GM23248 (cell line): ENCODE results near the gene ENG. TPM values are rescaled to one million over a fixed set of nuclear protein-coding genes. Genes with fewer than 3 reads are reported as not detected.

Source experiments
- DNase-seq: peaks from one replicate; pipeline ENCODE4 v3.0.0-alpha.2; 2015
- H2AFZ ChIP-seq: fragments of 200-600 bp; sonication (generic); 2 replicates; pipeline ENCODE4 v1.6.1; 2016; ENCODE audit warnings: antibody characterized with exemption
- H3F3A ChIP-seq: fragments of 200-600 bp; sonication (generic); 2 replicates; pipeline ENCODE4 v1.6.1; 2016; ENCODE audit warnings: mild to moderate bottlenecking, antibody characterized with exemption, mixed run types; ENCODE audit not compliant: insufficient read depth
- H3K27ac ChIP-seq: fragments of 200-600 bp; sonication (generic); 2 replicates; pipeline ENCODE4 v1.5.1; 2016; ENCODE audit warnings: mild to moderate bottlenecking
- H3K27me3 ChIP-seq: fragments of 200-600 bp; sonication (generic); replicated peaks from 2 replicates; pipeline ENCODE4 v1.6.1; 2016; ENCODE audit warnings: mild to moderate bottlenecking; ENCODE audit not compliant: insufficient read depth
- H3K36me3 ChIP-seq: fragments of 200-600 bp; sonication (generic); 2 replicates; pipeline ENCODE4 v1.6.1; 2016; ENCODE audit warnings: low read depth, mild to moderate bottlenecking
- H3K4me1 ChIP-seq: fragments of 200-600 bp; sonication (generic); 2 replicates; pipeline ENCODE4 v1.6.1; 2016; ENCODE audit warnings: mild to moderate bottlenecking; ENCODE audit not compliant: insufficient read depth
- H3K4me2 ChIP-seq: fragments of 200-600 bp; sonication (generic); one replicate; pipeline ENCODE4 v1.6.1; 2016; ENCODE audit warnings: mild to moderate bottlenecking; ENCODE audit not compliant: unreplicated experiment
- H3K4me3 ChIP-seq: fragments of 200-600 bp; sonication (generic); 2 replicates; pipeline ENCODE4 v1.5.1; 2016; ENCODE audit warnings: mild to moderate bottlenecking
- H3K79me2 ChIP-seq: fragments of 200-600 bp; sonication (generic); 2 replicates; pipeline ENCODE4 v1.6.1; 2016; ENCODE audit warnings: mild to moderate bottlenecking; ENCODE audit not compliant: insufficient read depth
- H3K9ac ChIP-seq: fragments of 200-600 bp; sonication (generic); 2 replicates; pipeline ENCODE4 v1.6.1; 2016; ENCODE audit warnings: mild to moderate bottlenecking
- H3K9me2 ChIP-seq: fragments of 200-600 bp; sonication (generic); 2 replicates; pipeline ENCODE4 v1.6.1; 2016; ENCODE audit warnings: mixed run types, mild to moderate bottlenecking, moderate library complexity; ENCODE audit not compliant: insufficient read depth
- H3K9me3 ChIP-seq: fragments of 200-600 bp; sonication (generic); one replicate; pipeline ENCODE4 v1.6.1; 2017; ENCODE audit warnings: low read depth
- H4K20me1 ChIP-seq: fragments of 200-600 bp; sonication (generic); 2 replicates; pipeline ENCODE4 v1.6.0; 2016; ENCODE audit not compliant: insufficient read depth
- EZH2 ChIP-seq: fragments of 200-600 bp; sonication (generic); IDR thresholded peaks from 2 replicates; pipeline ENCODE4 v1.6.1; 2018; ENCODE audit warnings: antibody characterized with exemption, mild to moderate bottlenecking; ENCODE audit not compliant: insufficient read depth, poor library complexity, severe bottlenecking
- EZH2phosphoT487 ChIP-seq: fragments of 200-600 bp; sonication (generic); IDR thresholded peaks from 2 replicates; pipeline ENCODE4 v1.6.1; 2018; ENCODE audit warnings: antibody characterized with exemption, moderate library complexity, mild to moderate bottlenecking, low read depth; ENCODE audit not compliant: insufficient read depth
- WGBS, 2 experiments: methylation state at CpG; one replicate each; pipeline ENCODE4 v1.1.6; 2015 to 2017; ENCODE audit warnings: low lambda C conversion rate in 2 of 2, low coverage in 1 of 2; ENCODE audit errors: missing lambda C conversion rate in 2 of 2; 5-methylcytosine and 5-hydroxymethylcytosine counted together
- in situ Hi-C: fragments of 300-500 bp; cut with MboI; formaldehyde crosslinking; loops from 2 replicates; pipeline ENCODE4 v1.15.0; 2020
- polyA plus RNA-seq: library from polyadenylated mRNA; unstranded; fragments of >200 nt; fragmentation: Nextera tagmentation; extraction: Ambion mirVana; gene quantifications from 2 replicates; pipeline ENCODE4 v1.2.1, GENCODE V29; 2016
- total RNA-seq: library from RNA; depleted of rRNA; stranded (reverse); fragments of >200 nt; shearing (Covaris generic); gene quantifications from 2 replicates; pipeline ENCODE4 v1.2.3, GENCODE V29; 2014

ENG gene
- total and polyA plus RNA-seq, 2 experiments from 2014 or later: 54.5 to 226 TPM

GRCh38 chr9:127777368-127777980 lies 77.0 kb downstream of the ENG start:
- 74 to 78% methylated on average over 15 to 18 of the region's 18 CpGs for WGBS, 2 experiments
- Histone ChIP-seq H3K4me1 (no peaks in the 10 kb centered on the region), H3K4me2 (no peak overlapping the region), H3K9me3 (no peaks in the 10 kb centered on the region), H3K27me3 (no peaks in the 10 kb centered on the region), H3K9me2 (no peaks in the 10 kb centered on the region), H3K9ac (no peak overlapping the region), H3K36me3 (no peaks in the 10 kb centered on the region), H3K4me3 (no peak overlapping the region), H2AFZ (no peak overlapping the region), H4K20me1 (no peaks in the 10 kb centered on the region), H3F3A (no peaks in the 10 kb centered on the region), H3K79me2 (no peaks in the 10 kb centered on the region), H3K27ac (no peak overlapping the region)
- no peak for DNase-seq
- in situ Hi-C loops: no loop called here
- no peak for TF ChIP-seq EZH2phosphoT487

- Histone ChIP-seq H3K4me1 (no peaks in the 10 kb centered on the region), H3K4me3 (no peak overlapping the region), H3K27me3 (no peaks in the 10 kb centered on the region), H4K20me1 (no peaks in the 10 kb centered on the region), H3F3A (0 out of 2 replicates have a peak, but pooled peaks cover under 1% of the 10 kb centered on the region), H3K79me2 (no peaks in the 10 kb centered on the region), H2AFZ (no peak overlapping the region), H3K27ac (no peak overlapping the region), H3K9me3 (no peaks in the 10 kb centered on the region), H3K36me3 (no peaks in the 10 kb centered on the region), H3K9me2 (no peaks in the 10 kb centered on the region), H3K9ac (no peak overlapping the region), H3K4me2 (no peak overlapping the region)
- no peak for DNase-seq
- no peak for TF ChIP-seq EZH2
- no peak for TF ChIP-seq EZH2phosphoT487
- in situ Hi-C loops: no loop called here
- WGBS, 2 experiments: 66 to 67% methylated on average over 5 of the region's 5 CpGs
Measured at GRCh38 chr9:127776924-127777289, 77.6 kb downstream of the ENG start.

GRCh38 chr9:127776195-127776923 lies 78.1 kb downstream of the ENG start:
- no peak for TF ChIP-seq EZH2phosphoT487
- TF ChIP-seq EZH2: no peak
- in situ Hi-C loops: no loop called here
- no peaks in the 10 kb centered on the region for H3K36me3 ChIP-seq

GRCh38 chr9:127773981-127774380 lies 80.5 kb downstream of the ENG start:
- Histone ChIP-seq H2AFZ (no peak overlapping the region), H3K4me1 (0 out of 2 replicates have a peak, but pooled peaks cover 4% of the 10 kb centered on the region), H3K9me2 (no peaks in the 10 kb centered on the region), H3K9me3 (no peaks in the 10 kb centered on the region), H4K20me1 (no peaks in the 10 kb centered on the region), H3K79me2 (no peaks in the 10 kb centered on the region), H3K36me3 (no peaks in the 10 kb centered on the region), H3F3A (0 out of 2 replicates have a peak, but pooled peaks cover 3% of the 10 kb centered on the region), H3K27ac (no peak overlapping the region), H3K4me2 (no peak overlapping the region), H3K4me3 (no peak overlapping the region), H3K9ac (no peak overlapping the region), H3K27me3 (no peaks in the 10 kb centered on the region)
- WGBS, 2 experiments: 77 to 81% methylated on average over 10 of the region's 10 CpGs
- TF ChIP-seq EZH2phosphoT487 (no peak), EZH2 (no peak)
- no peak for DNase-seq
- in situ Hi-C loops: no loop called here

More at GRCh38 chr9:127776195-127776923, 78.1 kb downstream of the ENG start:
- Histone ChIP-seq H2AFZ (no peak overlapping the region), H3K4me3 (no peak overlapping the region), H3K4me2 (no peak overlapping the region), H3K4me1 (no peaks in the 10 kb centered on the region), H3K27me3 (no peaks in the 10 kb centered on the region), H3K79me2 (no peaks in the 10 kb centered on the region), H3K9me2 (no peaks in the 10 kb centered on the region), H3K27ac (no peak overlapping the region), H3K9me3 (no peaks in the 10 kb centered on the region), H4K20me1 (no peaks in the 10 kb centered on the region), H3F3A (0 out of 2 replicates have a peak, but pooled peaks cover 3% of the 10 kb centered on the region), H3K9ac (no peak overlapping the region)
- WGBS, 2 experiments: 82 to 85% methylated on average over 12 to 15 of the region's 15 CpGs
- no peak for DNase-seq
